ENCODE data around the gene TSACC.
"Not testable (repeated sequence)": the region's sequence is repeated elsewhere in the genome, so short reads cannot be mapped to it uniquely, and the experiment has no call there.

TSACC gene

GRCh38 chr1:156338180-156338976, at the start of gene TSACC, which contains the start of gene CCT3:
TSACC (plus strand) TSS chr1:156338526; CDS start chr1:156339758, 1,232 bp downstream.
CCT3 (minus strand) TSS chr1:156338292; CDS start chr1:156338184, 108 bp downstream.
- DNase-seq: peak; percentile 93

DNA sequence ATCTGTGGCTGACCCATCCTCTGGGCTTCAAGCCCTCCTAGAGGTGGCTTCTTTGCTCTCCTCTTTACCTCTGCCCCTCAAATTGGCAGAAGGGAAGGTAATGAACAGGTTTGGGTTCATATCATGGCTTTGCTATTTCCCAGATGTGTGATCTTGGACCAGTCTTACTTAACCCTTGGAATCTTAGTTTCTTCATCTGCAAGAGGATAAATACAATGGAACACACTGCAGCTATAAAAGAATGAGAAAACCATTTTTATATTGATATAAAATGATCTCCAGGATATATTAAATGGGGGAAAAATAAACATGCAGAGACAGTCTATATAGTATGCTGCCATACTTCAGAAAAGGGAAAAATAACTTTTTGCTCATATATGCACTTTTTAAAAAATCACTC, 48.5 kb upstream of the TSACC start:
- DNase-seq: no peak

DNA sequence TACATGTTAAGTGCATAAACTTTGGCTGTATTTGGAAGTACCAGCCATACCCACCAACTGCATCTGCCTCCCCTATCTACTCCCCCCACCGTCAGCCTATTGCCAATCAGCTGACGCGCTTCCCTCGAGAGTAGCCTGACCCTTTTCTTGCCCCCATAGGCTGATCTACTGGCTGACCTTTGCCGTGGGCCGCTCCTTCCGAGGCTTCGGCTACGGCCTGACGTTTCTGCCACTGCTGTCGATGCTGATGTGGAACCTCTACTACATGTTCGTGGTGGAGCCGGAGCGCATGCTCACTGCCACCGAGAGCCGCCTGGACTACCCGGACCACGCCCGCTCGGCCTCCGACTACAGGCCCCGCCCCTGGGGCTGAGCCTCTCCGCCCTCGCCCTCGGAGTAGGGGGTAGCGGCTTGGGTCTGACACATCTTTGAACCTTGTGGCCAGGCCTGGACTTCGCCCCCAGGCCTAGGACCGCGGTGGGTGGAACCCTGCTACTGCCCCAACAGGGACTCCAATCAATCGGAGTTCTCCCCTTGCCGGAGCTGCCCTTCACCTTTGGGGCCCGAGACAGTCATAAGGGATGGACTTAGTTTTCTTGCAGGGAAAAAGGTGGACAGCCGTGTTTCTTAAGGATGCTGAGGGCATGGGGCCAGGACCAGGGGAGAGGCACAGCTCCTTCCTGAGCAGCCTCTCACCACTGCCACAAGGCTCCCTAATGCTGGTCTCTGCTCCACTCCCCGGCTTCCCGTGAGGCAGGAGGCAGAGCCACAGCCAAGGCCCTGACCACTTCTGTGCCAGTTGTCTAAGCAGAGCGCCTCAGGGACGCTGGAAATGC, 46.9 kb upstream of the TSACC start:
- no peak for DNase-seq

DNA sequence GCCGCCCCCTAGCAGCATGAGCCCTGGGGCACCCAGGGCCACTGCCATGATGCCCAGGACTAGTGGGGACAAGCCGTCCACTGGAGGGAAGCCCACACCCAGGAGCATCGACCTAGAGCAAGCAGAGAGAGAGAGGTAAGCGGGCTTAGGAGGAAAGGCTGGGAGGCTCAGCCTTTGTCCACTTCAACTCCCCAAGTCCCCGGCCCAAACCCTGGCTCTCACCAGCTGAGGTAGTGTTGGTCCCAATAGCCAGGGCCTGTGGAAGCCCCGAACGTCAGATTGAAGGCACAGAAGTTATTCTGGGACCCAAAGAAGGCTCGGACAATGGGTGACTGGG, 45.3 kb upstream of the TSACC start:
- DNase-seq: no peak

- DNase-seq: no peak
Measured at GRCh38 chr1:156293895-156294294, 44.4 kb upstream of the TSACC start.

GRCh38 chr1:156295391-156295947, 42.9 kb upstream of the TSACC start, which contains the start of gene GLMP:
GLMP (minus strand) TSS chr1:156295679; CDS start chr1:156295645, 34 bp downstream.
- no peak for DNase-seq

DNA sequence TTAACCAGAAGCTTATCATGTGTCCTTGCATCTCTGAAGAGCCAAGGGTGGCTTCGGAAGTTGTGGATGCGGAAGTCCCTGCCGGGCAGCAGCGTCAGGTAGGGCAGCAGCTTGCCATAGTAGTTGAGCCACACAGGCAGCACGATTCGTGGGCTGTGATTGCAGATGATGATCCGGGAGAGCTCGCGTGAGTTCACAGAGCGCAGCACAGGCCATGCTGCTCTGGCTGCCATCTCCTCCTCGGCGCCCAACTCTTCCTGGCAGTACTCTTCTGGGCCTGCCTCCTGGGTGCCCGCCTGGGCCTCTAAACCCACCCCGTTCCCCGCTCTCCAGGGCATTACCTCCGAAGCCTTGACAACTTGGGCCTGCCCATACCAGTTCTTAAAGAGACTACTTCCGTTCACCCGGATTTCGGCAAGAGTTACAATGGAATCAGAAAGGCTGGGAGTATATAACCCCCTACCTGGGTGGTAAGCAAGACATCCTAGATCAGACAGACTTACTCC, 39.4 kb upstream of the TSACC start, which contains the start of gene VHLL:
Gene VHLL (minus strand): TSS at position 456 of the 506 bp plus-strand sequence. CDS start 118 bp downstream, at position 338.
- no peak for DNase-seq

DNA sequence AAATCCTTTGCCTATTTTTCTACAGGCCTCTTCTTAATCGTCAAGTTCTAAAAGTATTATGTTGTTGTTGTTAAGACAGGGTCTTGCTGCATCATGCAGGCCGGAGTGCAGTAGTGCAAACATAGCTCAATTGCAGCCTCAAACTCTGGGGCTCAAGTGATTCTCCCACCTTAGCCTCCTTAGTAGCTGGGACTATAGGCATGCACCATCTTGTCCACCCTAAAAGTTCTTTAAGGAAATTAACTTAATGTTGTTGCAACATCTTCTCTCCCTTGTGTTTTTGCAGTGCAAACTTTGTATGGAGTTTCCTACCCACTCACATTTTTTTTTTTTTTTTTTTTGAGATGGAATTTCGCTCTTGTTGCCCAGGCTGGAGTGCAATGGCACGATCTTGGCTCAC, 35.1 kb upstream of the TSACC start:
- DNase-seq: no peak

DNA sequence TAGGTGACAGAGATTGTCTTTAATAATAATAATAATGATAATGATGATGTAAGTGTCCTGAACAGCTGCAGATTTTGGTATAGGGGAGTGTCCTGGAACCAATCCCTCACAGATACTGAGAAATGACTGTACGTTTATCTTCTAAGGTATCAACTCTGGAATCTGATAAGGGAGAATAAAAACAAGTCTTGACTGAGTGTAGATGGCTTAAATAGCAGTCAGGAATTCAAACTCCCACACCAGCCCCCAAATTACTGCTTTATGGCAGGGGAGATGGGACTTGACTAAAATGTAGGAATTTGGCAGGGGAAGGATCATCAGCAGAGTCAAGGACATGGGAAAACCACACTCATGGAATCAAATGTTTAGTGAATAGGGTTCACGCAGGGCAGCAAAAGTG, 33.1 kb upstream of the TSACC start:
- DNase-seq: no peak

DNA sequence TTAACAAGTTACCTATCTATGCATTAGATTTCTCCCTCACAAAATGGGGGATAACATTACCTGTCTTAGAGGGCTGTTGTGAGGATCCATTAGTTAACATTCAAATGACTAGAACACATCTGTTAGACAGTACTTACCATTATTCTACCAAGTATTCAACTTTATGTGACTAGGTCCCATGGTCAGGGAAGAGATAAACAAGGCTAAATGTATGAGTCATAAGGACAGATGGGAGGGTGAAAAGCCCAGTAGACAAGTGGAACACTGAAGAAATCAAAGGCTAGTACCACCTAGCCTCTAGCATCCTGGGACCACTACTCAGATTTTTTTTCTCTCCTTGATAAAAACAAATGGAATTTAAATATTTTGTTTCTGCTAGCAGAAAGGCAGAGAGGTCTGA, 30.2 kb upstream of the TSACC start:
- DNase-seq: no peak

GRCh38 chr1:156310962-156311361, 27.4 kb upstream of the TSACC start:
- no peak for DNase-seq

GRCh38 chr1:156316909-156317308, 21.4 kb upstream of the TSACC start:
- no peak for DNase-seq

- DNase-seq: no peak
Measured at GRCh38 chr1:156319664-156320063, 18.7 kb upstream of the TSACC start.

- DNase-seq: no peak
Measured at GRCh38 chr1:156320560-156320959, 17.8 kb upstream of the TSACC start.

DNA sequence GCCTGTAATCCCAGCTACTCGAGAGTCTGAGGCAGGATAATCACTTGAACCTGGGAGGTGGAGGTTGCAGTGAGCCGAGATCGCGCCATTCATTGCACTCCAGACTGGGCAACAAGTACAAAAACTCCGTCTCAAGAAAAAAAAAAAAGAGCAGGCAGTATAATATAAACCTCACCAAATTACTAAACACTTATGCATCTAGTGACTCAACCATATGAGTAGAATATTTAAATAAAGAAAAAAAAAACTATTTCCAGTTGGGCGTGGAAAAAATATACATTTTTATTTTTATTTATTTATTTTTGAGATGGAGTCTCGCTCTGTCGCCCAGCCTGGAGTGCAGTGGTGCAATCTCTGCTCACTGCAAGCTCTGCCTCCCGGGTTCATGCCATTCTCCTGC, 15.1 kb upstream of the TSACC start:
- not testable (repeated sequence) for DNase-seq

- no peak for DNase-seq
Measured at GRCh38 chr1:156336242-156336641, 2.1 kb upstream of the TSACC start.

GRCh38 chr1:156337052-156337887, 1.1 kb upstream of the TSACC start:
- DNase-seq: no peak

- no peak for DNase-seq
Measured at GRCh38 chr1:156337888-156338179, 492 bp upstream of the TSACC start.

DNA sequence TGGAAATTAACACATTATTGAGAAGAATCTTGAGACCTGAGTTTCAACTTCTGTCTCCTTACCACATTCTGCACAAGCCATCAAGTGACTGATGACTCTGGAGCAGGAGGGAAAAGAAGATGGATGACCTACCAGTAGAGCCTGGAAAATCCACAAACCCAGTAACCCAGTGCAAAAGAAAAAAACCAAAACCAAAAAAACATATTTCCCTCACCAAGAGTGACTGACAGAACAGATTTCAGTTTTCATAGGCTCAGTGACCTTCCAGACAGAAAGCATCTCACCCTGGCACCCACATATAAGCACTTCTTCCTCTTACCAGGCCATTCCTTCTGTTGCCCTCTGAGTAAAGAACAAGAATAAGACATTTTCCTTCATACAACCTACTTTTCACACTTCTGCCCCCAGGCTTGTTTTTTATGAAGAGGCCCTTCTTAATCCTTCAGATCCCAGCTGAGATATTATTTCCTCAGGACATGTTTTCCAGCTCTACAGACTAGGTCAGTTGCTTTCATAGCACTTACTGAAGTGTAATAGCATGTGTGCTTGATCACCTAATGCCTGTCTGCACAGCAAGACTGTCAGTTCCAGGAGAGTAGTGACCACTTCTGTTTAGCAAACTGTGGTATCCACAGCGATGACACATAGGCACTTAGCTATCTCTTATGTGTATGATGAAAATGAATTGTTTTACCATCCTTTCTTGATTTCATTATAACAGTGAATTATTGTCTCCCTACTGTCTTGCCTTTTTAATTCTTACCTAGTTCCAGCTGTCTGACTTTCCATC, 4.0 kb downstream of the TSACC start:
- DNase-seq: no peak

GRCh38 chr1:156344409-156344808, 6.1 kb downstream of the TSACC start:
- no peak for DNase-seq

- DNase-seq: not testable (repeated sequence)
Measured at GRCh38 chr1:156346035-156346434, 7.7 kb downstream of the TSACC start.

DNA sequence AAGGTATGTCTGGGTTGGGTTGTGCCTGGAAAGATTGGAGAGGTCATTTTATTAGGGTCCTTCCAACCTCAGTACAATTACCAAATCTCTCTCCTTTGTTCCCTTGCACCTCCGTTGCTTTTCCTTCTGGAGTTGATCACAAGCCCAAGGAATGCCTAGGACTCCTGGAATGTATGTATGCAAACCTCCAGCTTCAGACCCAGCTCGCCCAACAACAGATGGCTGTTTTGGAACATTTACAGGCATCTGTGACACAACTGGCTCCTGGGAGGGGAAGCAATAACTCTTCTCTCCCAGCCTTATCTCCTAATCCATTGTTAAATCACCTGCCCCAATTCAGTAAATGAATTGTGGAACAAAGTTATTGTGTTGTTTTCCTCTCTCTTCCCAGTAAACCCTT, 8.3 kb downstream of the TSACC start:
- no peak for DNase-seq

Data from NCI-H524 treated with DMSO at 0.1 percent for 48 hours (cell line).